Endothelial cell (in vitro differentiated cells): ENCODE measurements around the gene MAML3. TPM values are rescaled to one million over a fixed set of nuclear protein-coding genes. Genes with fewer than 3 reads are reported as not detected.

Source experiments
- DNase-seq: peaks from one replicate; pipeline ENCODE4 v3.0.0; 2021; ENCODE audit warnings: low spot score
- H3K27ac Mint-ChIP-seq: one replicate; pipeline ENCODE4 v1.8.0; 2021; ENCODE audit warnings: mixed read lengths, inconsistent platforms; ENCODE audit not compliant: unreplicated experiment
- H3K27me3 Mint-ChIP-seq: one replicate; pipeline ENCODE4 v1.8.0; 2021; ENCODE audit warnings: mild to moderate bottlenecking, moderate library complexity, mixed read lengths, inconsistent platforms; ENCODE audit not compliant: unreplicated experiment
- H3K36me3 Mint-ChIP-seq: one replicate; pipeline ENCODE4 v1.8.0; 2021; ENCODE audit warnings: mild to moderate bottlenecking, low read depth, mixed read lengths, inconsistent platforms; ENCODE audit not compliant: unreplicated experiment
- H3K4me1 Mint-ChIP-seq: one replicate; pipeline ENCODE4 v1.8.0; 2021; ENCODE audit warnings: mild to moderate bottlenecking, mixed read lengths, inconsistent platforms; ENCODE audit not compliant: unreplicated experiment
- H3K4me3 Mint-ChIP-seq: one replicate; pipeline ENCODE4 v1.8.0; 2021; ENCODE audit warnings: mild to moderate bottlenecking, mixed read lengths, inconsistent platforms; ENCODE audit not compliant: unreplicated experiment
- H3K9me3 Mint-ChIP-seq: one replicate; pipeline ENCODE4 v1.8.0; 2021; ENCODE audit warnings: mixed read lengths, inconsistent platforms; ENCODE audit not compliant: unreplicated experiment
- CTCF ChIP-seq: fragments of 200-600 bp; sonication (generic); IDR thresholded peaks from one replicate; pipeline ENCODE4 v1.5.0; 2021; ENCODE audit warnings: antibody characterized with exemption; ENCODE audit not compliant: unreplicated experiment
- total RNA-seq: library from RNA; stranded (reverse); fragmentation: NEBNext Ultra II Directional; extraction: Animal tissue kit (Norgen Biotek cat#: 25700); gene quantifications from one replicate; pipeline ENCODE4 v1.2.1, GENCODE V29; 2021; ENCODE audit not compliant: unreplicated experiment

Gene MAML3
- total RNA-seq, 1 donor from 2014 or later = 31.0 TPM

- peak overlapping the region; percentile 21 for H3K27ac Mint-ChIP-seq
- no peaks in the 10 kb centered on the region for H3K9me3 Mint-ChIP-seq
- no peak overlapping the region for H3K4me3 Mint-ChIP-seq
- no peak for DNase-seq
- peaks cover 20% of the 10 kb centered on the region for H3K4me1 Mint-ChIP-seq
- H3K36me3 Mint-ChIP-seq = no peaks in the 10 kb centered on the region
- H3K27me3 Mint-ChIP-seq = no peaks in the 10 kb centered on the region
- no peak for TF ChIP-seq CTCF
These were observed 220.9 kb downstream of the MAML3 start for GRCh38 chr4:139933104-139933503.

- Mint-ChIP-seq H3K9me3 (no peaks in the 10 kb centered on the region), H3K36me3 (no peaks in the 10 kb centered on the region), H3K4me3 (no peak overlapping the region), H3K27ac (no peak overlapping the region), H3K27me3 (peaks cover 3% of the 10 kb centered on the region), H3K4me1 (peaks cover 32% of the 10 kb centered on the region)
- no peak for TF ChIP-seq CTCF
- no peak for DNase-seq
These were observed 229.2 kb downstream of the MAML3 start for GRCh38 chr4:139924782-139925181.

- no peak for DNase-seq
- TF ChIP-seq CTCF = no peak
- no peaks in the 10 kb centered on the region for H3K36me3 Mint-ChIP-seq
- peaks cover 42% of the 10 kb centered on the region for H3K4me1 Mint-ChIP-seq
- no peaks in the 10 kb centered on the region for H3K9me3 Mint-ChIP-seq
- H3K27ac Mint-ChIP-seq = no peak overlapping the region
- peak overlapping the region; percentile 71 for H3K4me3 Mint-ChIP-seq
- peaks cover 5% of the 10 kb centered on the region for H3K27me3 Mint-ChIP-seq
These were observed 231.5 kb downstream of the MAML3 start for GRCh38 chr4:139922406-139923024.

GRCh38 chr4:139921429-139922184 lies 232.4 kb downstream of the MAML3 start:
- Mint-ChIP-seq H3K27me3 (peaks cover 5% of the 10 kb centered on the region), H3K27ac (peak overlapping the region; percentile 44), H3K4me1 (peaks cover 47% of the 10 kb centered on the region), H3K36me3 (no peaks in the 10 kb centered on the region), H3K9me3 (no peaks in the 10 kb centered on the region), H3K4me3 (peak overlapping the region; percentile 71)
- no peak for DNase-seq
- TF ChIP-seq CTCF = no peak

- Mint-ChIP-seq H3K4me3 (no peak overlapping the region), H3K27ac (peak overlapping the region; percentile 67), H3K27me3 (peaks cover 5% of the 10 kb centered on the region), H3K36me3 (no peaks in the 10 kb centered on the region), H3K4me1 (peaks cover 50% of the 10 kb centered on the region), H3K9me3 (no peaks in the 10 kb centered on the region)
- TF ChIP-seq CTCF = no peak
- no peak for DNase-seq
These were observed 233.4 kb downstream of the MAML3 start for GRCh38 chr4:139920486-139921002.
